GM21619 (cell line): ENCODE data around the gene MFSD2A.
"Not testable (repeated sequence)": the region's sequence is repeated elsewhere in the genome, so short reads cannot be mapped to it uniquely, and the experiment has no call there.

Experiments
- ATAC-seq: cut with Tn5 transposase; IDR thresholded peaks from one replicate; pipeline ENCODE4 v1.9.1; 2021; ENCODE audit not compliant: unreplicated experiment

The MFSD2A gene

DNA sequence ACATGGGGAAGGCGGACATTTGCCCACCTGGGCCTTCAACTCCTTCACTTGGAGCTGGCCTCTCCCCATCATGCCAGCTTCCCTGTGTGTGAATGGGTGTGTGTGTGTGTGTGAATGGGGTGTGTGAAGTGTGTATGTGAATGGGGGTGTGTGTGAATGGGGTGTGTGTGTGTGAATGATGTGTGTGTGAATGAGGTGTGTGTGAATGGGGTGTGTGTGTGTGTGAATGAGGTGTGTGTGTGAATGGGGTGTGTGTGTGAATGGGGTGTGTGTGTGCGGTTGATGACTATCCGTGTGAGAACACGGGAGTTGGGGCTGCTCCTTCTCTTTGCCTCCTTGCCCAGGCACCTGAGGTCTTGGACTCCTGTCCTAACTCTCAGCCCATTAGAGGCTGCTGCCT, 9.6 kb downstream of the MFSD2A start:
- no peak for ATAC-seq

DNA sequence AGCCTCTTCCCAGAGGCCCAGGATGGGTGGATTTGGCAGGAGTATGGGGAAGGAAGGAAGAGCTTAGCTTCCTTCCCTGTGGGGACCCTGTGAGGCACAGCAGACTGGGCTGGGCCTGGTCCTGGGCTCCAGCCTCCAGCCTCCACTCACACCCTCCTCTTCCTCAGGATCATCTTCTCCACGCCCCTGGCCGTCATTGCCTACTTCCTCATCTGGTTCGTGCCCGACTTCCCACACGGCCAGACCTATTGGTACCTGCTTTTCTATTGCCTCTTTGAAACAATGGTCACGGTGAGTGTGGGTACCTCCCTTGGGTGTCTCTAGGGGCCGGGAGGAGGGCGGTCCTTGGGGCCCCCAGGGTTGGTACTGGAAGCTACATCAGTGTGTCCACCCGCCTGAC, 10.1 kb downstream of the MFSD2A start:
- ATAC-seq = no peak

DNA sequence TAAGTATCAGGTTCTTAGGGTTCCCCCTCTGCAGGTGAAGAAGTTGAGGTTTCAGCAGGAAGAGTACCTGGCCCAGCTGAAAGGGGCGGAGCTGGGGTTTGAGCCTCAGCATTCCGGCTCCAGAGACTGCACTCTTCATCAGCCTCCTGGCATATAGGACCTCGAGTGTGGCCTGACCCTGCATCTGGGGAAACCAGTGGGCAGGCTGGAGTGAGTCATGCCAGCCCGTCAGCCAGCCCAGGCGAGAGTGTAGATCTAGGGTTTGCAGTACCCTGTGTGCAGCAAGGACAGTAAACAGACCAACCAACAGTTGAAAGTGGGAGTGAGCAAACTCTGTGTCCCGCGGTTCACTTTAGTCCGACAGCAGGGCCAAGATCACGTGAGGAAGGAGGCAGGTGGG, 14.1 kb downstream of the MFSD2A start:
- no peak for ATAC-seq

DNA sequence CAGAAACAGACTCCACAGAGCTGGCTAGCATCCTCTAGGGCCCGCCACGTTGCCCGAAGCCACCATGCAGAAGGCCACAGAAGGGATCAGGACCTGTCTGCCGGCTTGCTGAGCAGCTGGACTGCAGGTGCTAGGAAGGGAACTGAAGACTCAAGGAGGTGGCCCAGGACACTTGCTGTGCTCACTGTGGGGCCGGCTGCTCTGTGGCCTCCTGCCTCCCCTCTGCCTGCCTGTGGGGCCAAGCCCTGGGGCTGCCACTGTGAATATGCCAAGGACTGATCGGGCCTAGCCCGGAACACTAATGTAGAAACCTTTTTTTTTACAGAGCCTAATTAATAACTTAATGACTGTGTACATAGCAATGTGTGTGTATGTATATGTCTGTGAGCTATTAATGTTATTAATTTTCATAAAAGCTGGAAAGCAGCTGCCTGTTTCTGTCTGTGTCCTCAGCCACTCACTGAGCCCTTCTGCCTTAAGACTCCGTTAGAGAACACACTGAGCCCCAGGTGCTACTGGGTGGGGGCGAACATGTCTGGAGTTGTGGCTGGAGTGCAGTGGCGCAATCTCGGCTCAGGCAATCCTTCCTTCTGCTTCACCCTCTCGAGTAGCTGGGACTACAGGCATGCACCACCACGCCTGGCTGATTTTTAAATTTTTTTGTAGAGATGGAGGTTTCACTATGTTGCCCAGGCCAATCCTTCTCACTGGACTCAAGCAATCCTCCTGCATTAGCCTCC, 14.8 kb downstream of the MFSD2A start:
- ATAC-seq = no peak

DNA sequence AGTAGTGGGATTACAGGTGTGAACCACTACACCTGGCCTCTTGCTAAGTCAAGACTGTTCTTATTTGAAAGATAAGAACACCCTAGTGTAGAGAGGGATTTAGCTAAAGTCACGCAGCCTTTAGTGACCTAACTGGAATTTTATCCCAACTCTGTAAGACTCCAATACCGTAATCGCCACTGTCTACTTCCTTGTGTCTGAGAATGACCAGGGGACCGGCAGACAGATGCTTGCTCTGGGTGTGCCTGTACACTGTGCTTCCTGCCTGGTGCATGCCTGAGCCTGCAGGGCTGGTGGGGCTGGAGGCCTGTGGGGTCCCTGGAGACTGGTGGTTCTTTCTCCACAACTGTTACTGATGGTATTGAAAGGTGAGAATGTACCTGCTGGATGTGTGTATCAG, 15.3 kb downstream of the MFSD2A start:
- no peak for ATAC-seq

DNA sequence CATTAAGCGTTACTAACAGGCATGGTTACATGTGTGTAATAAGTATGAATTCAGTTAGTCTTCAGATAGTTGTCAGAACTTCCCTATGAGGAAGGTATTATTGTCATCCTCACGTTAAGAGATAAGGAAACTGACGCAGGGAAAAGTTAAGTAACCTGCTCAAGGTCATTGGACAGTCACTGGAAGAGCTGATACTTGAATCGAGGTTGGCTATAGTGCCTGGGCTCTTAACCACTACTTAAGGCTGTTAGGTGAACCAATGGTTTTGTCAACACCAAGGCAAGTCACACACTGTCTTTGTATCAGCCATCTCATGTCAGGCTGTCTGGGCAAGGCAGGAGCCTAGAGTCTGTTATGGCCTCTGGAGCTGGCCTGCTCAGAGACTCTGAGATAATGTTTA, 16.2 kb downstream of the MFSD2A start:
- ATAC-seq = no peak

DNA sequence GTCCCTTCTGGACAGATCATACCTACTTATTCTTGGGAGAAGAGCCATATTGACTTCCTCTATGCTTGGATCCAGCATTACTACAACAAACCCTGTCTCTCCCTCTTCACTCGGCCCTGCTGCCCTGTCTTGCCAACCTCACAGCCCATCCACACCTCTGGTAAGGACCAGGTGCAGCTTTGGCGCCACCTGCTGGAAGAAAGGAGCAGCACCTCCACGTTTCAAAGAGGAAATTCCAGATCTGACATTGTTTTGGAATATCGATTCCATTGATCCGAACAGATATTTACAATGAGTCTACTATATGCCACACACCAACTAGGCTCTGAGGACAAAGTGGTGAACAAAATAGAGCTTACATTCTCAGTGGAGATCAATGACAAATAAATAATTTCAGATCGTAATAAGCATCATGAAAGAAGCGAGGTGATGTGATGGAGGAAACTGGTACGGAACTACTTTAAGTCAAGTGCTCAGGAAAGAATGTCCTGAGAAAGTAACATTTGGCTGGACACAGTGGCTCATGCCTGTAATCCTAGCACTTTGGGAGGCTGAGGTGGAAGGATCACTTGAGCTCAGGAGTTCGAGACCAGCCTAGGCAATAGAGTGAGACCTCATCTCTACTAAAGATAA, 18.7 kb downstream of the MFSD2A start:
- no peak for ATAC-seq

DNA sequence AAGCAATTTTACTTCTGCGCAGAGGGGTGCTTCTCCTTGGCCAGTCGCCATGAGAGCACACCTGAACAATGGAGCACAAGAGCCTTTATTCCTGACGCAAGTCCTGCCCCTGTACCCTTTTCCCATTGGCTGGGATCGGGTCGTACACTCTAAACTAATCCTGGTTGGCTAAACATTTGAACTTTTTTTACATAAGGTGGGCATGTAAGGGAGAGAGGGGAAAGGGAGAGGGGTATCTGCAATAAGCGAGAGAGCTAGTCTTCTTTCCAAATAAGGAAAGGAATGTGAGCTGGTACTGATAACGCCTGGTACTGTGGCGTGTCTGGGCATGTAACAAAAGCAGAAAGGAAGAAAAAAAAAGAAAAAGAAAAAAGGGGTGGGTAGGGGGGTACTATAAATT, 21.8 kb downstream of the MFSD2A start:
- ATAC-seq = no peak

DNA sequence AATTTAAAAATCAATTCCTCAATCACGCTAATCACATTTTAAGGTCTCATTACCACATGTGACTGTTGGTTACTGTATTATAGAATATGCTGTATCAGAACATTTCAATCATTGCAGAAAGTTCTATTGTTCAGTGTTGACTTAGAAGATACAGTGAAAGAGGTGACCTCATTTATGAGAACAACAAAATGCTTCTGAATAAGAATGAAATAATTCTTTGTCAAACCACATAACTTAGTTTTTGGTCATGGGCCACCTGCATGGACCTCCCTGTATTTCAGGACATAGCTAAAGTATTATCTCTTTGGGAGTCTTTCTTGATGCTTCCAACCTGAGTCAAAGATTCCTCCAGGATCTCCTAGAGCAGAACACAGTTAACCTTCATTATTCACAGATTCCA, 22.3 kb downstream of the MFSD2A start:
- no peak for ATAC-seq

DNA sequence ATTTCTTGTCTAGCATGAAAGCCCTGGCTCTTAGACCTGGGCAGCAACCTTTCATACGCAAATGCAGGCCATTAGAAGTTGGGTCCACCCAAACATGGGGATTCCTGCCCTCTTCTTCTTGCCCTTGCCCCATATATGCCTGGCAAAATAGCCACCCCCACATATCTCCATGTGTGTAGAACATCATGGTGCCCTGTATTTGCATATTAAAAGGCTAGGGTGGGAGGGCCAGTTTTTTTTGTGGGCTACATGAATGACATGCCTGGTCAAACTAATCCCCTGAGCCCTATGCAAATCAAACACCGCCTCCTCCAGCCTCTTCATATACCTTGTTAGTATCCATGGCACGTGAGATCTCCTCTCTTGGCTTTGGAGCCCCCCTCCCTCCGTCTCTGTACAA, 24.7 kb downstream of the MFSD2A start:
- no peak for ATAC-seq

DNA sequence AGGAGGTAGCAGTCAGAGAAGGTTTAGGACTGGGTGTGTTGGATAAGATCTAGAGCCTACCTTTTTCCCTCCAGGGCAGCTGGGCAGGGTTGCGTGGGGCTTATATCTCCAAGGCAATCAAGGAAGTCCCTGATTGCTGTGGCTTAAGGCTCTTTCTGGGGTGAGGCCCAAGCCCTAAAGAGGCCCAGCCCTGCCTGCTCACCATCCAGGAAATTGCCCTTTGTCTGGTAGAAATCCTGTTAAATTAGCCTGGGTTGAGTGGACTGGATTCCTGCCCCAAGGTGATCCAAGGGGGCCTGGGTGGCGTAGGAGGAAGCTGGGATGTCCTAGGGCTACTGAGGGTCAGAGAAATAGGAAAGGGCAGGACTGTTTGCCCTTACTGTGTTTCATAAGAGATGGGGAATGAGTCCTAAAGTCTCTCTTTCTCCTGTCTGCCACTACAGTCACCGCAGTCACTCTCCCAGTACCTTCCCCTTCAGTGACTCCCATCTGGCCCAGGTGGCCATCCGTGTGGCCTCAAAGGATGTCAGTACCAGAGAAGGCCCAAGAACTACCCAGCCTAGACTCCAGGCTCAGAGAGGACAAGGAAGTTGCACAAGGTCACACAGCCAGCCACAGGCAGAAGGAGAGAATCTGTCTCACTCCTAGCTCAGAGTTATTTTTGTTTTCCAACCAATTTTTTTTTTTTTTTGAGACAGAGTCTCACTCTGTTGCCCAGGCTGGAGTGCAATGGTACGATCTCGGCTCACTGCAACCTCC, 25.8 kb downstream of the MFSD2A start:
- ATAC-seq = no peak

DNA sequence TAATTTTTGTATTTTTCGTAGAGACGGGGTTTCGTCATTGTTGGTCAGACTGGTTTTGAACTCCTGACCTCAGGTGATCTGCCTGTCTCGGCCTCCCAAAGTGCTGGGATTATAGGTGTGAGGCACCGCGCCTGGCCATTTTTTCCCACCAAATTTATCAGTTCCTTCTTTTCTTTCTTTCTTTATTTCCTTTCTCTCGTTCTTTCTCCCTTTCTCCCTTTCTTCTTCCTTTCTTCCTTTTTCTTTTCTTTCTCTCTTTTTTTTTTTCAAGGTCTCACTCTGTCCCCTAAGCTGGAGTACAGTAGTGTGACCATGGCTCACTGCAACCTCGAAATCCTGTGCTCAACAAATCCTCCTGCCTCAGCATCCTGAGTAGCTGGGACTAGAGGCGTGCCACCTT, 26.4 kb downstream of the MFSD2A start:
- ATAC-seq = no peak

DNA sequence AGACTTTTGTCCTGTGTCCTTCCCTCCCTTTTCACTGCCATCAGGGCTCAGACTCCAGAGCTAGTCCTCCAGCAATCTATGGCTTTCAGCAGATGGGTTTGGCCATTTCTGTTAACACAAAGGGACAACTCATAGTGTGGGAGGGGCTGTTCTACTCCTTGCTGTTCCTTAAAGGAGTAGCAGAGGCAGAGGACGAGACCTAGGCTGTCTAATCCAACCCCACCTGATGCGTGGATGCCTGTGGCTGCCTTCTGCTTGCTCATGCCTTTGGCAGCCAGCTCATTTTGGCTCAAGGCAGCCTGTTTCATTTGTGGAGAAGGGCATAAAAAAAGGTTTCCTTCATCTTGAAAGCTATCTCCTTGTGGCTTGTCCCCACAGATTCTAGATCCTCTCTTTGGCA, 27.0 kb downstream of the MFSD2A start:
- ATAC-seq = no peak

DNA sequence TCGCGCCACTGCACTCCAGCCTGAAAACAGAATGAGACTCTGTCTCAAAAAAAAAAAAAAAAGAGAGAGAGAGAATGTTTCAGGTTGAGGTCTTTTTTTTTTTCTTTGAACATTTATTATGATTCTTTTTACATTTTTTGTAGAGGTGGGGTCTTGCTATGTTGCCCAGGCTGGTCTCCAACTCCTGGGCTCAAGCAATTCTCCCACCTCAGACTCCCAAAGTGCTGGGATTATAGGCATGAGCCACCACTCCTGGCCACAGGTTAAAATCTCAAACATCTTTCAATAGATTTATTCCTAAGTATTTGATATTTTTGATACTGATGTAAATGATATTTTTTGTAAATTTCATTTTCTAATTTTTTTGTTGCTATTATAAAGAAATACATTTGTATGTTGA, 29.5 kb downstream of the MFSD2A start:
- ATAC-seq = not testable (repeated sequence)

DNA sequence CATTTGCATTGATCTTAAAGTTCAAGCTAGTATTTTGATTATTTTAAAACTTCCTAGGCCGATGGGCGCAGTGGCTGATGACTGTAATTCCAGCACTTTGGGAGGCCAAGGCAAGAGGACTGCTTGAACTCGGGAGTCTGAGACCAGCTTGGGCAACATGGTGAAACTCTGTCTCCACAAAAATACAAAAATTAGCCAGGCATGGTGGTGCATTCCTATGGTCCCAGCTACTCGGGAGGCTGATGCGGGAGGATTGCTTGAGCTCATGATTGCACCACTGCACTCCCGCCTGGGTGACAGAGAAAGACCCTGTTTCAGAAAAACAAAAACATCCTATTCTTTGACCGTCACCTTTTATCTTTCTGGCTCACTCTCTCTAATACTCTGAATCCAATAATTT, 30.0 kb downstream of the MFSD2A start:
- ATAC-seq = no peak

DNA sequence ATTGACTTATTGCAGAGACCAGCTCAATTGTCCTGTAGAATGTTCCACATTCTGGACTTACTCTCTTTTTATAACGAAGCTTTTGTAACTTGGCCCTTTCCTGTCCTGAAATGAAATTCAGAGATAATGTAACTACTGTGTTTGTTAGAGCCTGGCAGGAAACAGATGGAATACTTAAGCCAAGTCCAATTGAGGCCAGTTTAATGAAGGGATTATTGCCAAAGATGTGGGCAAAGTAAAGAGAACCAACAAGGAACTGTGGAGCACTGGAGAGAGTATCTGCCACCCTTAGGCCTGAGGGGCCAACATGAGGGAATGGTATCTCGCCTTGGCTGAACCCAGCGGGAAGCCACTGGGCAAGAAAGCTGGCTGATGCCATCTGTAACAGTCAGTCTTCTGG, 32.9 kb downstream of the MFSD2A start:
- ATAC-seq = no peak

DNA sequence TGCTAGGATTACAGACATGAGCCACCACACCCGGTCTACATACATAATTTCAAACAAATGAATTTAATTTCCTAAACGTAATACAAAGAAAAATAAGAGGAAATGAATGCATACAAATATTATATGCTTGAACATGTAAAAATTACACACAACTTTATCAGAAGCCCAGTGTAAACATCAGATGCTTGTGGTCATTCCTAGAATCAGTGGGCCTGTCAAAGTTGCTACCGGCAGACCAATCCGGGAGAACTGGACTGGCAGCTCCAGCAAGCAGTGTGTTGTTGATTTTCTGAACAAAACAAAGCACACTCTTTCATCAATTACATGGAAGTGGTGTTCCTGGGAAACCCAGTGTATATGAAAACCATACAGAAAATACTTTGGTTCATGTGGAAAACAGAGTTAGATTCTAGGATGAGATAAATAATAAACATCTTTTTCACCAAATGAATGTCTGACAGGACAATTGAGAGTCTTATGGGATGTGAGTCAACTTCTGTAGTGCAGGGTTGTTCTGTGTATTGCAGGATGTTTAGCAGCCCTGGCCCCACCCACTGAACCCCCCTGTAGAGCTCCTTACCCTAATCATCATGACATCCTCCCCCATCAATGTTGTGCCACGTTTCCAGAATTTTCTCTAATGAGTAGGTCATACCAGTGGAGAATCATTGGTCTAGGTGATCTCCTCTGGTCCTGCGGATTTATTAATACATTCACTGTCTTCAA, 33.8 kb downstream of the MFSD2A start:
- ATAC-seq = no peak

DNA sequence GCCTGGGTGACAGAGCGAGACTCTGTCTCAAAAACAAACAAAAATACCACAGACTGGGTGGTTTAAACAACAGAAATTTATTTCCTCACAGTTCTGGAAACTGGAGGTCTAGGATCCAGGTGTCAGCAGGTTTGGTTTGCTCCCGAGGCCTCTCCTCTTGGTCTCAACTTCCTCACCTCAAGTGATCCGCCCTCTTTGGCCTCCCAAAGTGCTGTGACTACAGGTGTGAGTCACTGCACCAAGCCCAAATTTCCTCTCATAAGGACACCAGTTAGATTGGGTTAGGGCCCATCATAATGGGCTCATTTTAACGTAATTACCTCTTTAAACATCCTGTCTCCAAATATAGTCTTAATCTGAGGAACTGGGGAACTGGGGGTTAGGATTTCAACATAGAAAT, 35.5 kb downstream of the MFSD2A start:
- ATAC-seq = no peak

DNA sequence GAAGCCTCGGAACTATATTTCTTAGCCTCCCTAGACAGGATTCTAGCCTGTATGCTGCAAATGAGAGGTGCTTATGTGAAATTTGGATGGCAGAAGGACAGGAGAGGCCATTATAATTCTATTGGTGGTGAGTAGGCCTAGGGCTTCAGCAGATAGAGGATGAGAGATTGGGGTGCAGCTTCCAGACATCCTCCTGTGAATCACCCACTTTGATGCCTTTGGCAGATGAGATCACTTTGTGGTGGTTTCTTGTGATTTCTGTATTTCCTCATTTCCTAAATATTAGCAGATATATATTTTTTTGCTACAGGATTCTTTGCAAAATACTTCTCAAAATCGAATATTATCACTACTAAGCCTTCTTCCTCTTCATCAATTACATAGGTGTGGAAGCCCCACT, 37.3 kb downstream of the MFSD2A start:
- no peak for ATAC-seq

DNA sequence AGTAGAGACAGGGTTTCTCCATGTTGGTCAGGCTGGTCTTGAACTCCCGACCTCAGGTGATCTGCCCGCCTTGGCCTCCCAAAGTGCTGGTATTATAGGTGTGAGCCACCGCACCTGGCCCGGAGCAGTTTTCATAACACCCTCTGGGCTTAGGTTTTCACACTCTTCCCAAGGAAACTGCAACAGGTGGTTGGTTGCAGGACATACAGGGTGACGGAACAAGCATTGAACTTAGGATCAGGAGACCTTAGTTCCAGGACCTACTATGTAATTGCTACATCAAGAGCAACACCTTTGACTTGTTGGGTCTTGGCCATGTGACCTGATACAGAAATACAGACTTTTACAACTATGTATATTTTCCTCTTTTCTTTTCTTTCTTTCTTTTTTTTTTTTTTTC, 37.9 kb downstream of the MFSD2A start:
- ATAC-seq = no peak

DNA sequence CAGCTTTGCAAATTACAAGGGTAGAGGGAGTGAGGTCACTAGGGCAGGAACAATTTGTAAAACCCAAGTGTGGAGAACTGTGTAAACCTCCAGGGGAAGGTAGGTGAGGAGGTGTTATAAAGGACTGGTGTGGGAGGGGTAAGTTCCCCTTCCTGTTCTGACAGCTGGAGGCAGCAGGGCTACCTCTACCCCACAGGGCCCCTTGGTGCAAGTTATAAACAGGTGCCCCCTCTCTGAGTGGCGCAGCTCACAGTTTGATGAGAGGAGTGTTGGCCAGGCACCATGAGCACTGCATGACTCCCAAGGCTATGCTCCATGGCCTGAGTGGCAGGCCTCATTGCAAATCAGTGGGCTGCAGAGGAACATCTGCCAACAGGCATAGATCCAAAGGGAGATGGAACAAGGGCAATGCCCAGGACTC, 41.0 kb downstream of the MFSD2A start:
- ATAC-seq = peak; percentile 83
